DOHH2 (cell line): ENCODE data around the gene SGMS2.

ENCODE experiments used
- CTCF ChIP-seq: fragments of 200-600 bp; sonication (generic); IDR thresholded peaks from one replicate; pipeline ENCODE4 v1.5.1; 2014; ENCODE audit warnings: antibody characterized with exemption, mild to moderate bottlenecking, low read depth, low read length; ENCODE audit not compliant: poor library complexity, severe bottlenecking
- EZH2phosphoT487 ChIP-seq: fragments of 200-600 bp; sonication (generic); IDR thresholded peaks from 2 replicates; pipeline ENCODE4 v1.6.1; 2017; ENCODE audit warnings: borderline replicate concordance, mild to moderate bottlenecking, antibody characterized with exemption, low read length, moderate library complexity, mixed read lengths

- no peak for TF ChIP-seq CTCF
- no peak for TF ChIP-seq EZH2phosphoT487
Observed at GRCh38 chr4:107950746-107951540, 126.2 kb downstream of the SGMS2 start.
